T47D (cell line): ENCODE data around the gene FYN.
"Not testable (repeated sequence)": the region's sequence is repeated elsewhere in the genome, so short reads cannot be mapped to it uniquely, and the experiment has no call there.

Experiments used
- DNase-seq, 2 experiments: peaks; one replicate each; pipeline versions ENCODE4 v3.0.0 to v3.0.0-alpha.2; 2011 to 2012; ENCODE audit warnings: low read depth in 1 of 2, low spot score in 1 of 2
- JUND ChIP-seq: IDR thresholded peaks from 2 replicates; pipeline ENCODE4 v1.6.1; 2012; ENCODE audit warnings: low read depth
- in situ Hi-C: cut with HindIII; loops from 2 replicates; pipeline ENCODE4 v1.10.0; 2016; ENCODE audit warnings: low sequenced_read_pairs, low pct_unique_long_range_greater_than_20kb

Gene FYN

DNA sequence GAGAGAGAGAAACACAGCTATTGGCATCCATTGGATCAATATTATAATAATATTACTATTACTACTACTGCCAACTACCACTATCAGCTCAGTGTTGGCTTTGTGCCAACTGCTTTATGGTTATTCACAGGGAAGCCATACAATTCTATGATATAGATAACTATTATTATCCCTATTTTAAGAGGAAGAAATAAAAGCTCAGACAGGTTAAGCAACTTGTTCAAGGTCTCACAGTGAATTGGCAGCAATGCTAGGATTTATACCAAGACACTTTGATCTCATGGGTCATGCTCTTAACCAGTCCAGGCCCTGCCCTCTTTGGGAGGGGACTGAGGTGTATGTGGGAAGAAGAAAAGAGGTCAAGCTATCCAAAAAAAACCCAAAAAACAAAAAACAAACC lies 185.6 kb downstream of the FYN start:
- no peak for TF ChIP-seq JUND
- in situ Hi-C loops: no loop called here

GRCh38 chr6:111686932-111687266 lies 186.4 kb downstream of the FYN start:
- in situ Hi-C loops: no loop called here
- DNase-seq: no peak
- no peak for TF ChIP-seq JUND

More for the DNA sequence above, 185.6 kb downstream of the FYN start:
- DNase-seq: no peak

- no peak for DNase-seq
- TF ChIP-seq JUND: no peak
- in situ Hi-C loops: no loop called here
These were observed 186.9 kb downstream of the FYN start for GRCh38 chr6:111686249-111686931.

- no peak for TF ChIP-seq JUND
- DNase-seq: no peak
- in situ Hi-C loops: no loop called here
These were observed 187.7 kb downstream of the FYN start for GRCh38 chr6:111685526-111685925.

- no peak for DNase-seq
- no peak for TF ChIP-seq JUND
- in situ Hi-C loops: no loop called here
These were observed 188.2 kb downstream of the FYN start for GRCh38 chr6:111685058-111685457.

DNA sequence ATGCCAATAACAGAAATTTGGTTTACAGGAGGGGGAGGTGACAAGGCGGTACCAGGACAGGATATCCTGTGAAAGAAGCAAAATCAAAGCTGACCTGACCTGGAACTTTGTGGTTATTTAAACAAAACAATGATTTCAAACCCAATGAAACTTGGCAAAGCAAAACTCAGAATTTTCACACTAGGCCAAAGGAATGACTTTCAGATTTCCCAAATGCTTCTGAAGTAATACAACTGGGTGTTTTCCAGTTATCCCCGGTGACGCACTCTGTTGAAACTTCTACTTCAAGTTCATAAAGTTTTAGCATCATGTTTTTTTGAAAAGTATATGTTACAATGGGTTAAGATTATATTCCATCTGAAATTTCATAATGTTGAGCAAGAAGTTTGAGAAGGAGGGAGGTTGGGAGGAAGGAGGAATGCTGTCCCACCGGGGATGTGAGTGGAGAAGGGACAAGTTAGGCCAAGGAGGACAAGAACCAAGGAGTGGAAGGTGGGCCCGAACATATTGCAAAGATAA lies 189.4 kb downstream of the FYN start:
- no peak for DNase-seq
- no peak for TF ChIP-seq JUND
- in situ Hi-C loops: no loop called here

DNA sequence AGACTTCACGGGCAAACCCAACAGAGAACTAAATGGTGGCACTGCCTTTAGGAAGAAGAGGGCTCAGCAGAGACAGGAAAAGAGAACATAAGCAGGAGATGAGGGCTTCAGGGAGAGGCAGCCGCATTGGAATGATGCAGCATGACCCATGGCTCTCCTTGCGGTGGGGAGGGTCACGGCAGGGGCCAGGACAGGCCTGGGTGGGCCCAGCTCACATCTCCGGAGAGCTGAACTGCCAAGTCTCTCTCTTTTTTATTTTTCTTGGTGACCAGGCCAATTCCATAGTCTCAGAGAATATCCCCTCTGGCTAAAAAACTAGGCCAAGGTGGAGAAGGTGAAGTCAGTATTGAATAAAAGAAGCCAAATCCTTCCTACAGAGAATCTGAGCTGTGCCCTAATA lies 190.1 kb downstream of the FYN start:
- TF ChIP-seq JUND: no peak
- DNase-seq: no peak
- in situ Hi-C loops: no loop called here

DNA sequence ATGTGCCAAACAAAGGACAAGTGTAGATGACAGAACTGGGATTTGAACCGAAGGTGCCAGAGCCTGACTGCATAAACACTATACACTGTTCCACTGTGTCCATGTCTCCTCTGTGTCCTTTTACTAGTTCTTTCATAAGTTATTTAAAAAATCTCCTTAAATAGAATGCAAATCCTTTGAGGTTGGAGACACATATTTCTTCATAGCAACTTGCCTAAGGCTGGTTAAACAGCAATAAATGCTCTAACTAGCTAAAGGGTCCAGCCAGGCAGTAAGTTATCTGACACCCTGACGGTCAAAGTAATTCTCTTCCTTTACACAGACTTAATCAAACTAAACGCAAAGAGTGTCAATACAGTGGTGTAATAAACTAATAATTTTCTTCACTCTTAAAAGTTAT lies 191.4 kb downstream of the FYN start:
- in situ Hi-C loops: no loop called here
- no peak for DNase-seq
- TF ChIP-seq JUND: no peak

GRCh38 chr6:111680811-111681609 lies 192.2 kb downstream of the FYN start:
- in situ Hi-C loops, DNase-seq: not testable (repeated sequence)

DNA sequence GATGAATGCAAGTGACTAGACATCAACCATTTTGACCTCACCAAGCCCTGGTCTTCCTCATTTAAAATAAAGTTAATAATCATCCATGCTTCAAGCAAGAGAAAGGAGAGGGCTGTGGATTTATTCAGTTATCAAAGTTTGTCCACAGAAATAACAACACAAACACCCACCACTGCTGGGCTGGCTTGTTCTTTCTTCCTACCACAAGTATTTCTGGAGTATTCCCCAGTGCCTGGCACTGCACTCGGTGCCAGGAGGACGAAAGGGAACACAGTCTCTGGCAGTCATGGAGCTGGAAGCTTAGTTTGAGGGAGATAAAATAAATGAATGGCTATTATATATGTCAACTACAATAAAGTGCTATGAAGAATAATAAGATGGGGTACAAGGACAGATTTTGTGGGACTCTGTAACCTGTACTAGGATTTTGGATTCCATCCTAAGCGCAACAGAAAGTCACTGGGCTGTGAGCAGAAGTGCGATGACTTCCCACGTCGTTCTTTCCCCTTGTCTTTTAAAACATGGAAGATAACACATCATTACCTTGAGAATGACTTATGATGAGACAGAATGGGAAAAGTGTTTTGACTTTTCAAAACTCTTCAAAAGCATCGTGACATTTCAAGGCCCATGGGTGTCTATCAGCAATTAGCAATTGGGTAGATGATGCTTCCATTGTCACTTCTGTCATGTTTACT lies 193.1 kb downstream of the FYN start:
- DNase-seq: no peak
- in situ Hi-C loops: no loop called here
- no peak for TF ChIP-seq JUND

DNA sequence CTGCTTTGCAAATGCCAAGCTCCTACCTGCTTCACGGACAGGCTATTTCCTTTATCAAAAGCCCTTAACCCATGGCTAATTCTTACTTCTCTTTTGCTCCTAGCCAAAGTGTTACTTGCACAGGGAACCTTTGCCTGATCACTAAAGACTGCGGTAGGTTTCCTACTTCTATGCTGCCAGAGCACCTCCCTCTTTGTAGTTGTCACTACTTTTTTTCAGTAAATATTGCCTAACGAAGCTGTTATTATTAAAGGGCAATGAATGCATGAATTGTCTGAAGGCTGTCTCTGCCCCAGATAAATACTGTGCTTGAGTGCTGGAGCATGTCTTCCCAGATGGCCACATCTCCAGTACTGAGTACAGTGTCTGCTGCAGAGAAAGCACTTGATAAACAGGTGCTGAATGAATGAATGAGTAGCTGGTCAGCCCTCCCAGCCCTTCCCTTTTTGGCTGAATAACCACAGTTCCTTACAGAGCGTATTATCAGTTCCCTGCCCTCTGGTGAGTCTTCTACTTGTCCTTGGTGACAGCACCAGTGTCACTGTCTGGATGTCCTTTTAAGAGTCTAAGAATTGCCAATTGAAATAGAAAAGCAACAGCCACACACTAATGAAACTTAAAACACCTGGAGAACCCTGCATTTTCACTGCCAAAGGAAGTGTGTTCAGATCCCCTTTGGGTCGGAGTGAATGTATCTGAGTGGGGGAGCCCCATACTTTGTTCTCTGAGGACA lies 194.0 kb downstream of the FYN start:
- no peak for TF ChIP-seq JUND
- no peak for DNase-seq
- in situ Hi-C loops: no loop called here

DNA sequence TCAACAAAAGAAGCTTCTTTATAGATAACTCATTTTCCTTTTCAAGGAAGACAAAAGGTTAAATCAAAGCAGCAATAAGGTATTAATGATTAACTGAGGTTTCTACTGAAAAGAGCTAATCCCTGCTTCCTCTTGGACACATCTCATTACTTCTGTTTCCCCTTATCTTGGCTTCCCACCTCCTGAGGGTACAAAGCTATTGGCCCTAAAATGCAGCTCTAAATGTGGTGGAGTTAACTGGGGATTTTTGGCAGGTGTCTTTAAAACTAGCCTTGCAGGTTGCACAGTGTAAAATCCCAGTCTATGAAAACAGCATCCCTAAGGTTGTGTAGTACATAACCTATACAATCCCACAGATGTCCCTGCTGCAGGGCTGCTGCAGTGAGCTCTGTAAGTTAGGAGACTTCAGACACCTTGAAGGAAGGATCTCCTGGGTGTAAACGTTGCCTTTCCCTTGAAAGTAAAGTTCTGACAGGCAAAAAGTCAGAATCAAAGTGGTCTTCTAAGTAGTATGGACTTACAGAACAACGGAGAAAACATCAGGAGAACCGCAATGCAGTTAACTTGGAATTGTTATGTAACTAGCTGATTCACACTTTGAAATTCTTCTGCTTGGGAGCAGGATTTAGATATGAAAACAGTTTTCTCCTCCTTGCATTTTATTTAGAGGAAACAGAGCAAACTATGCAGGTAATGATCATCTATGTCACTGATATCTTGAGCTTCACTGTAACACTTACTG lies 195.8 kb downstream of the FYN start:
- no peak for DNase-seq
- no peak for TF ChIP-seq JUND
- in situ Hi-C loops: no loop called here
